ENCODE results near the gene RPS14. TPM values are rescaled to one million over a fixed set of nuclear protein-coding genes. Genes with fewer than 3 reads are reported as not detected.

Gene RPS14
- total RNA-seq, 2 experiments from 2014 or later: 3,748 to 3,882 TPM

- peaks cover 36% of the 10 kb centered on the region for H3K36me3 Mint-ChIP-seq
- DNase-seq: no peak
- no peaks in the 10 kb centered on the region for H3K9me3 Mint-ChIP-seq
- H3K4me3 Mint-ChIP-seq: no peak overlapping the region
- peaks cover 34% of the 10 kb centered on the region for H3K4me1 Mint-ChIP-seq (ENCODE audit: low read depth)
- no peaks in the 10 kb centered on the region for H3K27me3 Mint-ChIP-seq
- ChIA-PET POLR2A (no interaction called here), CTCF (no interaction called here)
- no peak overlapping the region for H3K27ac Mint-ChIP-seq
- intact Hi-C loops (cut with micrococcal nuclease): no loop called here
Measured at GRCh38 chr5:150408231-150408943, 41.2 kb downstream of the RPS14 start.

GRCh38 chr5:150407096-150407720, 42.3 kb downstream of the RPS14 start:
- Mint-ChIP-seq H3K4me3 (no peak overlapping the region), H3K27ac (no peak overlapping the region), H3K4me1 (ENCODE audit: low read depth) (peaks cover 26% of the 10 kb centered on the region)

GRCh38 chr5:150406723-150407095, 42.8 kb downstream of the RPS14 start:
- no peak for DNase-seq
- Mint-ChIP-seq H3K27ac (no peak overlapping the region), H3K27me3 (no peaks in the 10 kb centered on the region), H3K4me1 (ENCODE audit: low read depth) (peaks cover 26% of the 10 kb centered on the region), H3K9me3 (no peaks in the 10 kb centered on the region), H3K36me3 (peaks cover 35% of the 10 kb centered on the region), H3K4me3 (no peak overlapping the region)
- POLR2A ChIA-PET: no interaction called here
- intact Hi-C loops (cut with micrococcal nuclease): no loop called here
- CTCF ChIA-PET: interaction anchor here (1.6 kb wide), 1 partner anchor 30 kb away, joined by 4 read pairs; no protein-coding TSS in a partner anchor

More at GRCh38 chr5:150407096-150407720, 42.3 kb downstream of the RPS14 start:
- DNase-seq: no peak
- ChIA-PET CTCF (no interaction called here), POLR2A (no interaction called here)
- H3K36me3 Mint-ChIP-seq: peaks cover 35% of the 10 kb centered on the region
- intact Hi-C loops (cut with micrococcal nuclease): no loop called here
- no peaks in the 10 kb centered on the region for H3K9me3 Mint-ChIP-seq
- no peaks in the 10 kb centered on the region for H3K27me3 Mint-ChIP-seq

GRCh38 chr5:150406103-150406722, 43.3 kb downstream of the RPS14 start:
- H3K4me1 Mint-ChIP-seq (ENCODE audit: low read depth): peaks cover 21% of the 10 kb centered on the region
- no peak overlapping the region for H3K27ac Mint-ChIP-seq
- H3K27me3 Mint-ChIP-seq: no peaks in the 10 kb centered on the region
- H3K36me3 Mint-ChIP-seq: peaks cover 39% of the 10 kb centered on the region
- CTCF ChIA-PET: interaction anchor here (1.6 kb wide), 1 partner anchor 30 kb away, joined by 4 read pairs; no protein-coding TSS in a partner anchor
- H3K4me3 Mint-ChIP-seq: no peak overlapping the region
- POLR2A ChIA-PET: no interaction called here
- no peaks in the 10 kb centered on the region for H3K9me3 Mint-ChIP-seq
- intact Hi-C loops (cut with micrococcal nuclease): no loop called here
- no peak for DNase-seq

GRCh38 chr5:150404941-150405816, 44.4 kb downstream of the RPS14 start:
- H3K4me3 Mint-ChIP-seq: no peak overlapping the region
- no peaks in the 10 kb centered on the region for H3K9me3 Mint-ChIP-seq
- ChIA-PET POLR2A (interaction anchor here (0.7 to 1.2 kb wide), 3 partner anchors 24 to 37 kb away, joined by 3 to 4 read pairs (median 3); no protein-coding TSS in a partner anchor), CTCF (interaction anchor here (1.6 kb wide), 1 partner anchor 31 kb away, joined by 4 read pairs; no protein-coding TSS in a partner anchor)
- no peak for DNase-seq
- H3K27me3 Mint-ChIP-seq: no peaks in the 10 kb centered on the region
- H3K36me3 Mint-ChIP-seq: peaks cover 41% of the 10 kb centered on the region
- peaks cover 10% of the 10 kb centered on the region for H3K4me1 Mint-ChIP-seq (ENCODE audit: low read depth)
- H3K27ac Mint-ChIP-seq: no peak overlapping the region
- intact Hi-C loops (cut with micrococcal nuclease): no loop called here

- DNase-seq: no peak
- intact Hi-C loops (cut with micrococcal nuclease): no loop called here
- no peaks in the 10 kb centered on the region for H3K27me3 Mint-ChIP-seq
- peaks cover 43% of the 10 kb centered on the region for H3K36me3 Mint-ChIP-seq
- H3K4me1 Mint-ChIP-seq (ENCODE audit: low read depth): peaks cover 4% of the 10 kb centered on the region
- H3K9me3 Mint-ChIP-seq: no peaks in the 10 kb centered on the region
- H3K27ac Mint-ChIP-seq: no peak overlapping the region
- ChIA-PET POLR2A (interaction anchor here (0.7 to 1.2 kb wide), 3 partner anchors 24 to 38 kb away, joined by 3 to 4 read pairs (median 3); no protein-coding TSS in a partner anchor), CTCF (no interaction called here)
- no peak overlapping the region for H3K4me3 Mint-ChIP-seq
Measured at GRCh38 chr5:150404535-150404934, 45.0 kb downstream of the RPS14 start.

GRCh38 chr5:150404121-150404520, 45.4 kb downstream of the RPS14 start:
- CTCF ChIA-PET: no interaction called here

GRCh38 chr5:150402901-150403342, 46.6 kb downstream of the RPS14 start:
- Mint-ChIP-seq H3K27ac (no peak overlapping the region), H3K4me3 (no peak overlapping the region), H3K27me3 (no peaks in the 10 kb centered on the region), H3K36me3 (peaks cover 44% of the 10 kb centered on the region), H3K4me1 (ENCODE audit: low read depth) (no peaks in the 10 kb centered on the region), H3K9me3 (no peaks in the 10 kb centered on the region)
- intact Hi-C loops (cut with micrococcal nuclease): no loop called here
- DNase-seq: no peak
- CTCF ChIA-PET: interaction anchor here (1.5 kb wide), 1 partner anchor 33 kb away, joined by 4 read pairs; no protein-coding TSS in a partner anchor
- POLR2A ChIA-PET: interaction anchor here (1.7 kb wide), 1 partner anchor 8 kb away, joined by 6 read pairs; no protein-coding TSS in a partner anchor

More at GRCh38 chr5:150404121-150404520, 45.4 kb downstream of the RPS14 start:
- Mint-ChIP-seq H3K4me3 (no peak overlapping the region), H3K9me3 (no peaks in the 10 kb centered on the region), H3K27me3 (no peaks in the 10 kb centered on the region), H3K27ac (no peak overlapping the region), H3K36me3 (peaks cover 43% of the 10 kb centered on the region), H3K4me1 (ENCODE audit: low read depth) (peaks cover 4% of the 10 kb centered on the region)
- POLR2A ChIA-PET: interaction anchor here (0.7 to 1.2 kb wide), 2 partner anchors 31 to 38 kb away, joined by 3 to 4 read pairs; no protein-coding TSS in a partner anchor
- no peak for DNase-seq
- intact Hi-C loops (cut with micrococcal nuclease): no loop called here

GRCh38 chr5:150402229-150402773, 47.2 kb downstream of the RPS14 start:
- no peaks in the 10 kb centered on the region for H3K4me1 Mint-ChIP-seq (ENCODE audit: low read depth)
- no peak for DNase-seq
- POLR2A ChIA-PET: interaction anchor here (0.6 to 1.7 kb wide), 3 partner anchors 8 to 925 kb away, joined by 3 to 6 read pairs (median 4); no protein-coding TSS in a partner anchor
- CTCF ChIA-PET: interaction anchor here (1.5 kb wide), 1 partner anchor 34 kb away, joined by 4 read pairs; no protein-coding TSS in a partner anchor
- H3K4me3 Mint-ChIP-seq: no peak overlapping the region
- H3K9me3 Mint-ChIP-seq: no peaks in the 10 kb centered on the region
- no peak overlapping the region for H3K27ac Mint-ChIP-seq
- no peaks in the 10 kb centered on the region for H3K27me3 Mint-ChIP-seq
- peaks cover 45% of the 10 kb centered on the region for H3K36me3 Mint-ChIP-seq
- intact Hi-C loops (cut with micrococcal nuclease): no loop called here

- H3K9me3 Mint-ChIP-seq: no peaks in the 10 kb centered on the region
- CTCF ChIA-PET: no interaction called here
- POLR2A ChIA-PET: interaction anchor here (0.6 to 1.7 kb wide), 5 partner anchors 9 to 925 kb away, joined by 3 to 6 read pairs (median 4); partner anchors contain the start of gene CD74
- no peaks in the 10 kb centered on the region for H3K27me3 Mint-ChIP-seq
- peaks cover 43% of the 10 kb centered on the region for H3K36me3 Mint-ChIP-seq
- no peak overlapping the region for H3K4me3 Mint-ChIP-seq
- DNase-seq: no peak
- intact Hi-C loops (cut with micrococcal nuclease): no loop called here
- H3K4me1 Mint-ChIP-seq (ENCODE audit: low read depth): no peaks in the 10 kb centered on the region
- peak overlapping the region; percentile 56 for H3K27ac Mint-ChIP-seq
Measured at GRCh38 chr5:150401376-150402228, 47.9 kb downstream of the RPS14 start.

Measured in activated CD4-positive, alpha-beta memory T cell treated with anti-CD3 and anti-CD28 coated beads for 36 hours (primary cell).